LHCN-M2 (cell line): ENCODE measurements around the gene CROCC2. TPM values are rescaled to one million over a fixed set of nuclear protein-coding genes. Genes with fewer than 3 reads are reported as not detected.

Experiments used
- DNase-seq: peaks from one replicate; pipeline ENCODE4 v3.0.0-alpha.2; 2012; ENCODE audit warnings: low read depth
- total RNA-seq: library from RNA; depleted of rRNA; stranded (reverse); fragments of >200 nt; gene quantifications from 2 replicates; pipeline ENCODE4 v1.2.3, GENCODE V29; 2014

CROCC2 gene
- total RNA-seq, 1 experiment from 2014 or later: under 0.01 TPM

- DNase-seq: no peak
These were observed 104.6 kb downstream of the CROCC2 start for GRCh38 chr2:241010531-241011295.

- DNase-seq: no peak
These were observed 105.1 kb downstream of the CROCC2 start for GRCh38 chr2:241011296-241011600.

DNA sequence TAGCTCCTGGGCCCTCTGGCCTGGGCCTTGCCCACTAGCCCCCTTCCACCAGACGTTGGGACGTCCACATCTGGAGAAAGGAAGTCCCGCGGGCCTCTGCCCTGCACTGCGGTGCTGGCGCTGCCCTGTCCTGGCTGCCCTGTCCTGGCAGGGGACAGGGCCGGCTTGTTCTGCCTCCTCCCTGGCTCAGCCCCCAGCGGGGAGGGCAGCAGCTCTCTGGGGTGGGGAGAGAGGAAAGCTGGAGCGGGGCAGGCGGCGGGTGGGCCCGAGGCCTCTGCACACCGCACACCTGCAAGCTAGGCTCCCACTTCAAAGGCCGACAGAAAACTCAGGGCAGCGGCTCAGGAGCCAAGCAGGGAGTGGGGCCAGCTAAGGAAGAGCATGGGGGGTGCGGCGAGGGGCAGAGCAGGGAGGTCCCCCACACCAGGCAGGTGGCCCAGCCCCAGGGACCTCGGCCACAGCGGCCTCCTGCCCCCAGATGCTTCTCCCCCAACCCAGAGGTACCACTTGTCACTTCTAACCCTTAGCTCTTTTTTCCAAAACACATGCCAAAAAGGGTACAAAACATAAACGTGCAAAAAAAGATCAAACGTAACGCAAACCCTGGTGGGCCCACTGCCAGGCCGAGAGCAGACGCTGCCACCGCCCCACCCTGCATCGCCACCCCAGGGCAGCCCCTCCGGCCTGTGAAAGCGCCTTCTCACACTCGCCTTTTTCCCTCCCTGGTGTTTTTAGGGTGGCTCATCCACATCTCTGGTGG is 105.8 kb downstream of the CROCC2 start:
- DNase-seq: no peak

DNA sequence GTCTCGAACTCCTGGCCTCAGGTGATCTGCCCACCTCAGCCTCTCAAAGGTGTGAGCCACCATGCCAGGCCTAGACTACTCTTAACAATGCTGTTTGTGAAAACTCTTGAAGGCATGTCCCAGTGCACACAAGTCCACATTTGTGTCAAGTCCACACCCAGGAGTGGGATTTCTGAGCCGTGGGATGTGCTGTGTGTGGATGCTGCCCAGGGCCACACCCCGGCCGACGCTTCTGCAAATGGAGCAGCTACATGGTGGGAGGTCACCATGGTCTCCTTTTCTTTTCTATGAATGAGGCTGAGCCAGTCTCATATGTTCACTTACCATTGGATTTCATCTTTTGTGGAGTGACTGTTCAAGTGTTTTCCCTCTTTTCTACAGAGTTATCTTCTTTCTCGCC is 108.1 kb downstream of the CROCC2 start:
- no peak for DNase-seq

- DNase-seq: no peak
These were observed 108.6 kb downstream of the CROCC2 start for GRCh38 chr2:241014764-241015163.

DNA sequence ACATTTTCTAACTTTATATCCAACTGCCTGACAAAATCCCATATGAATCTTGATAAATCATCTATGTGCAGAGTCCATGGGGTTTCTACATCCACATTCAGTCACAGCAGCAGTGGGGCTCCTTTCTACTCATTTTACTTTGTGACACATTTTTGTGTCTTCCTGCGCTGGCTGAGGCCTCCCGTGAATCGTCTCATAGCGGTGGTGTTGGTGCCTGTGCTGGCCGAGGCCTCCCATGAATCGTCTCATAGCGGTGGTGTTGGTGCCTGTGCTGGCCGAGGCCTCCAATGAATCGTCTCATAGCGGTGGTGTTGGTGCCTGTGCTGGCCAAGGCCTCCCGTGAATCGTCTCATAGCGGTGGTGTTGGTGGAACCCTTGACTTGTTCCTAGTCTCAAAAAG is 109.3 kb downstream of the CROCC2 start:
- DNase-seq: no peak

DNA sequence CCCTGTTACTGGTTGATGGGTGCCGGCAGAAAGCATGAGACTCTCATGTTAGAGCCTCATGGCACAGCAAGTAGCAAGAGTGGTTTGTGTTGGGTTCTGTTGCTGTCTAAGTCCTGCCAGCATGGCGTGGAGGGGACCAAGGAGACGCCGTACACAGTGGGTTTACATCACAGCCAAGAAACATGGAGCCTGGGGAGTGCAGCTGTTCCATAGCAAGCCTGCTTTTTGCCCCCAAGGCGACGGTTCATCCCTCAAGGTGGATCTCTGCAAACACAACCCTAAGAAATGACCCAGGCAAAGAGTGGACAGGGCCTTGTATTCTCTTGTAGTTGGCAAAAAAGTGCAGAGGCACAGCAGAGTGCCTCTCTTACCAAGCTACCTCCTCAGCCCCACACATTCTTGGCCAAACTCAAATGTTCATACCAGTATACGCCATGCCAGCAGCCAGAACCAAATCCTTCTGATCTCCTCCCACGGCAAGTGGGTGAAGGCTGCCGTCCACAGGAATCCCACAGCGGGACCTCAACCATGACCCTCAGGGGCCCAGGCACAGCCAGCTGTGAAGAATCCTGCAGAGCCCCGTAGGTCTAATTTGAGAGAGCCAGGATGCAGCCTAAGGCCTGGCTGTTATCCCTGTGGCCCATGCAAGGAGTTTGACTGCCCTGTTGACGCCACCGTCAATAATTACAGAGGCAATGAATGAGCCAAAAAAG is 111.2 kb downstream of the CROCC2 start:
- DNase-seq: no peak

DNA sequence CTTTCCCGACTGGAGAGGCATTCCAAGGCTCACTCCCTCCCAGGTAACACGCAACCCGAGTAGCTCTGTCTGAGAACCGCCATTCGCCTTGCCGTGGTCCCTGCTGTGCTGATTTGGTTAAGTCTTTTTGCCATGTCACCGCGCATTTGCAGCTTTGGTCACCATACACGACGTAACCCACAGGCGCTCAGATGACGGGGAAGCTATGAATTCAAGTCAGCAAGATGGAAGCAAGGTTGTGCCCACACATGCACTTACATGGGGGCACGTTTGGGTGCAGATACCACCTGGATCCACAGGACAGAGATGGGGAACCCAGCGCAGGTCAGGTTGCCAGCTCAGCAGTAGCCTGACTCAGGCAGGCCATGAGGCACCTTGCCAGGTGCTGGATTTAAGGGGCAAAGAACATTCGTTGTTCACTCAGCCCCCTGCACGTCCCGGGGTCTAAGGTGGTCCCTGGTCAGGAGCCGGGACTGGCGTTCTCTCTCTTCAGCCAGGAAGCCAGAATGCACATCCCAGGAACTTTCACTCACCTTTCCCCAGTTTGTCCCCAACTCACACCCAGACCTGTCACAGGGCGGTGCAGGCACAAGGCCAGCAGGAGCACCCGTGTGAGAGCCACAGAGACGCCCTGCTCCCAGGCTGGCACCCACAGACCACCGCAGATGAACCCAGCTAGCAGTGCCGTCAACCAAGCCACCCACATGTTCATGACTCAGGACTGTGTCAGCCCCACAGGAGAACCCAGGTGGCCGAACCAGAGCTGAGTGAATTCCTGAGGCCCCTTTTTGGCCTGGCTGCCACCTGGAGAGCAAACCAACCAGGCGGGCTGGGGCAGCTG is 112.1 kb downstream of the CROCC2 start:
- DNase-seq: no peak

DNA sequence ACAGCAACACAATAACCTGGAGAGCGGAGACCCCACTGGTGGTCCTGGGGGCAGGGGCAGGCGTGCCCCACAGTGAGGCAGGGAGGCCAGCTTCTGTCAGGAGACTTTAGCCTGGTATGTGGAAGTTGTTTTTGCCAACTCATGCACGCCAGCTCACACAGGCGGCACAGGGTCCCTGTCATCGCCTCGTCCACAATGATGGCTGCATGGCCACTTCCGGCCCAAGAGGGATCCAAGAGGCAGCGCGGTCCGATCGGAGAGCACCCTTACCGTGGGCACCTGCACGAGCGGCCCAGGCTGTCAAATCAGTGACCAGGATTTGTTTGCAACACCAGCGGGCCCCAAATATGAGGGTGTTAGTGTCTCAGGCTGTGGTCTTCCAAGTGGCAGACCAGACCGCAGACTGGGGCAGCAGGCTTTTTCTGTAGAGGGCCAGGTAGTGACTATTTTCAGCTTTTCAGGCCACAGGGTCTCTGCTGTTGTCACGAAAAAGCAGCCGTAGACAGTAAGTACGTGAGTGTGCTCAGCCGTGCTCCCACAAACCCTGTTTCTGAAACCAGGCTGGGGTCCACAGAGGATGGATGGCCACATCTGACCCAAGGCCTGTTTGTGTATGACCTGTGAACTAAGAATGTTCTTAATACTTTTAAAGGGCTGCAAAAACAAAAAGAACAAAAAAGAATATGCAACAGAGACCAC is 113.5 kb downstream of the CROCC2 start:
- DNase-seq: no peak

- no peak for DNase-seq
These were observed 114.1 kb downstream of the CROCC2 start for GRCh38 chr2:241020201-241020600.

DNA sequence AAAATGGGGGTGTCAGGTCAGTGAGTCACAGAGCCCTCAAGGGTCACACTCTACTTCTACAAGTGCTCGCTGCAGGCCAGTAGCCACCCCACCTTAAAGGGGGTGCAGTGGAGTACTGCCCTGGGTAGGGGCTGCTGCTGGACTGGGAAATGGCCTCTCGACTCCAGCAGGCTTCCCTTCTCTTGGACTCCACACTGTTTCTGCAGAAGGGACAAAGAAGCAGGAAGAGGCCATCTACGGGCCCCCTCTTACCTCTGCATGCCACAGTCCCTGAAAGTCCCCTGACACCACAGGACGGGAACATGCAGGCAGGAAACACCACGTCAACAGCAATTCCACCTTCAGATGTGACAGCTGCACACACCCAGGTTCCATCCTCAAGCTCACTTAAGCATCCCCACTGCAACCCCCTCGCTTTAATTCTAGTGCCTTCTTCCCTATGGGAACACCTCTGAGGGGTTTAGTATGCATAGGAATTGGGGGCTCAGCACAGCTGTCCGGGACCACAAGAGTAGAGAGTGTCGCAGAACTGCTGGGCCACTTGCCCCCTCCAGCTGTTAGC is 114.6 kb downstream of the CROCC2 start:
- no peak for DNase-seq

GRCh38 chr2:241025639-241026038 is 119.5 kb downstream of the CROCC2 start:
- DNase-seq: peak; percentile 27

GRCh38 chr2:241029599-241030332 is 123.6 kb downstream of the CROCC2 start:
- DNase-seq: no peak

GRCh38 chr2:241030333-241030680 is 124.2 kb downstream of the CROCC2 start:
- no peak for DNase-seq

DNA sequence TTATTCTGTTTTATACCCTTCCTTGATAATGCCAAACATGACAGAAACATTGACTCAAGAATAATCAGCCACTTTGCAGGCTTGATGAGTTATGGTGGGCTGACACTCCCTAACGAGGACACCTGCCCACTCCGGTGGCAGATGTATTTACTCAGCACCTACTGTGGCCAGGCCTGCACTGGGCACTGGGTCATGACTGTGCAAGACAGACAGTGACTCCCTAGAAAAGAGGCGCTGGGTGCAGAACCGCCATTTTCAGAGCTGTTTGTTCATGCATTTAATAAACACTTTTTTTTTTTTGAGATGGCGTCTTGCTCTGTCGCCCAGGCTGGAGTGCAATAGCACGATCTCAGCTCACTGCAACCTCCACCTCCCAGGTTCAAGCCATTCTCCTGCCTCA is 124.7 kb downstream of the CROCC2 start:
- DNase-seq: no peak

GRCh38 chr2:241031436-241032165 is 125.5 kb downstream of the CROCC2 start:
- no peak for DNase-seq

- DNase-seq: no peak
These were observed 127.3 kb downstream of the CROCC2 start for GRCh38 chr2:241033336-241033987.

- no peak for DNase-seq
These were observed 127.9 kb downstream of the CROCC2 start for GRCh38 chr2:241033994-241034393.
